Stimulated activated memory B cell treated with anti-CD40 and anti-IgM and Interleukin-4, amounts not matched to agents 10 μg/mL and 1 μg/mL and 100 μg/mL, for 72 hours (primary cell): ENCODE measurements around the gene PRR35.

Experiments
- ATAC-seq: fragments of 150-1000 bp; cut with Tn5 transposase; 2 replicates; pipeline ENCODE4 v1.10.0; 2021
- H3K27ac Mint-ChIP-seq: one replicate; pipeline ENCODE4 v1.8.0; 2022; ENCODE audit warnings: mild to moderate bottlenecking, mixed read lengths
- H3K27me3 Mint-ChIP-seq: one replicate; pipeline ENCODE4 v1.8.0; 2022; ENCODE audit warnings: mixed read lengths
- H3K36me3 Mint-ChIP-seq: one replicate; pipeline ENCODE4 v1.8.0; 2022; ENCODE audit warnings: mixed read lengths
- H3K4me1 Mint-ChIP-seq: one replicate; pipeline ENCODE4 v1.8.0; 2022; ENCODE audit warnings: mixed read lengths
- H3K4me3 Mint-ChIP-seq: one replicate; pipeline ENCODE4 v1.8.0; 2022; ENCODE audit warnings: mild to moderate bottlenecking, moderate library complexity, mixed read lengths
- H3K9me3 Mint-ChIP-seq: one replicate; pipeline ENCODE4 v1.8.0; 2022; ENCODE audit warnings: mixed read lengths

PRR35 gene

DNA sequence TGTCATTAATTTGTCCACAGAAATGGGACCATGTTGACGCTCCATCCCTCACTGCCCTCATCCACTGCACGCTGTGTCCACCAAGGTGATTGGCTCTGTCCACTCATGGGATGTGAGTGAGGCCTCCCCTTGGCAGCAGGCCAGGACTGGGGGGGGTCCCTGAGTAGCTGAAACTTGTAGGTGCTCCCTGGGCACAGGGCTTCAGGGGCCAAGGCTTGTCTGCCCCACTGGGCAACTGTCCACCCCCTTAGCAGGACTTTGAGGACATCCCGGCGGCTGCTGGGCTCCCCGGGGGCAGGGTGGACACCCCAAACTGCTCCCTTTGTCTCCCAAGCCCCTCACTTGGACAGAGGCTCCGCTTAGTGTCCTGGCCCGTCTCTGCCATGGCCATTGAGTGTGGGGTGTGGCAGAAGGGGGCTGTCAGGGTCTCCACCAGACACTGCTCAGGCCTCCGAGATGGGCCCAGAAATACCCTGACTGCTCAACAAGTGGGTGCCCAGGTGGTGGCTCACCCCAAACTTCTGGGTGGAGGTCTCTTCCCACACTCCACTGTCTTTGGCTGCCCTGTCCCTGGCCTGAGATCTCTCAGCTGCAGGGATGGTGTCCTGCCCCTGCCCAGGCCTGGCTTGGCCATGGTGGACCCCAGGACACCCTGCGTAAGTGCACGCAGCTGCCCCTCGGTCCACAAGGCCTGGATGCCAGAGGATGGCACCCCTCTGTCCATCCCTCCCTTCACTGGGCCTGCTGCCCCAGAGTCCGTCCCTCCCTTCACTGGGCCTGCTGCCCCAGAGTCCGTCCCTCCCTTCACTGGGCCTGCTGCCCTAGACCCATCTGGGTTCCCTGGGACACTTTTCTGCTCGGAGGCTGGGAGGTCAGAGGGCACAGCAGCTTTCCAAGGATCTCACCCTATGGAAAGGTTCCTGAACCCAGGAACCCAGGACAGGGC lies 26.7 kb downstream of the PRR35 start:
- Mint-ChIP-seq H3K4me3 (peak overlapping the region; percentile 90), H3K27me3 (peaks cover 11% of the 10 kb centered on the region), H3K4me1 (peaks cover 36% of the 10 kb centered on the region), H3K36me3 (no peaks in the 10 kb centered on the region), H3K27ac (no peak overlapping the region), H3K9me3 (no peaks in the 10 kb centered on the region)
- ATAC-seq = no peak

DNA sequence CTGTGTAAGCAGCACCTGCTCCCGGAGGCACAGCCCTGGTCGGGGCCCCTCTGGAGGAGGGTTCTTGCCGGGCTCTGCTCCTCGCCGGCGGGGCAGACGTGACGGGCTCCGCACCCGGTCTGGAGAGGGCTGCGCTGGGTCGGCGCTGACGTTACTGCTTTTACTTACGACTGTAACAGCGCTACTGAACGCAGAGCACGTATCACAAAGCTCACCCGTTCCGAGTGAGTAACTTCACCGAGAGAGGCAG lies 28.4 kb downstream of the PRR35 start:
- peaks cover 53% of the 10 kb centered on the region for H3K4me1 Mint-ChIP-seq
- peak; percentile 10 for ATAC-seq
- H3K9me3 Mint-ChIP-seq = no peaks in the 10 kb centered on the region
- H3K4me3 Mint-ChIP-seq = peak overlapping the region; percentile 90
- H3K27me3 Mint-ChIP-seq = peaks cover 11% of the 10 kb centered on the region
- peak overlapping the region; percentile 99 for H3K27ac Mint-ChIP-seq
- H3K36me3 Mint-ChIP-seq = no peaks in the 10 kb centered on the region

DNA sequence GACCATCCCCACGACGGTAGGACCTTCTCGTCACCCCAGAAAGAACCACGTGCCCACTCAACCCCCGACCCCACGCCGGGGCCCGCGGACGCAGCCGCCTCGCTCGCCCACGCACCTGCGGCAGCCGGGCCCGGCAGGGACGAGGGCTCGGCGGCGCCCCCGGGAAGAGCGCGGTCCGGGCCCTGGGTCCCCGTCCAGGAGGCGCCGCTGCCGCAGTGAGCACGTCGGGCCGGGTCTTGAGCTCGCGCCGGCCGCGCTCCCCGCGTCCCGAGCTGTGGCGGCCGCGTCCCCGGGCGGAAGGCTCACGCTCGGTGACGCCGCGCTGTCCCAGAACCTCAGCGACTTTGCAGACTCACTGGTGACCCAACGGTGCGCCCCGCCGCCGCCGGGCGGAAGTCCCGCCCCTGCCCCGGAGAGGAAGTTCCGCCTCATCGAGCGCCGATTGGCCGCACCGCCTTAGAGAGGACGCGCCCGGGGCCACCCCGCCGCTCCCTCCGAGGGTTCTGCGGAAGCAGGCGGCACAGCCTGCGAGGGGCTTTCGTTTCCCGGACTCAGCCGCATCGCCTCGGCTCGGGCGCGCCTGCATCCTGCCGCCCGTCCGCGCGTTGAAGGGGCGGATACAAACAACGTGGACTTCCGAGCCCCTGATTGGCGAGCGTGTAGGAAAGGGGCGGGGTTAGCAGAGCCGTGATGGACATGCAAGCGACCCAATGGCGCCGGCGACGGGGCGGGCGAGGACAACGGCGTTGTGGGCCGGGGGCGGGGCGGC lies 28.9 kb downstream of the PRR35 start:
- peaks cover 58% of the 10 kb centered on the region for H3K4me1 Mint-ChIP-seq
- H3K36me3 Mint-ChIP-seq = no peaks in the 10 kb centered on the region
- H3K27ac Mint-ChIP-seq = peak overlapping the region; percentile 99
- H3K9me3 Mint-ChIP-seq = no peaks in the 10 kb centered on the region
- peaks cover 11% of the 10 kb centered on the region for H3K27me3 Mint-ChIP-seq
- H3K4me3 Mint-ChIP-seq = peak overlapping the region; percentile 90
- ATAC-seq = peak; percentile 90

GRCh38 chr16:589658-590187 lies 29.5 kb downstream of the PRR35 start, which contains the start of gene RAB40C:
TSS of gene RAB40C (plus strand) at chr16:590066. CDS start at chr16:590292, 226 bp downstream.
- H3K4me3 Mint-ChIP-seq = peak within 1 kb of the TSS; percentile 90
- peaks cover 11% of the 10 kb centered on the region for H3K27me3 Mint-ChIP-seq
- H3K9me3 Mint-ChIP-seq = no peaks in the 10 kb centered on the region
- H3K36me3 Mint-ChIP-seq = no peaks in the 10 kb centered on the region
- peaks cover 65% of the 10 kb centered on the region for H3K4me1 Mint-ChIP-seq
- peak within 1 kb of the TSS; percentile 99 for H3K27ac Mint-ChIP-seq
- peak; percentile 94 for ATAC-seq

DNA sequence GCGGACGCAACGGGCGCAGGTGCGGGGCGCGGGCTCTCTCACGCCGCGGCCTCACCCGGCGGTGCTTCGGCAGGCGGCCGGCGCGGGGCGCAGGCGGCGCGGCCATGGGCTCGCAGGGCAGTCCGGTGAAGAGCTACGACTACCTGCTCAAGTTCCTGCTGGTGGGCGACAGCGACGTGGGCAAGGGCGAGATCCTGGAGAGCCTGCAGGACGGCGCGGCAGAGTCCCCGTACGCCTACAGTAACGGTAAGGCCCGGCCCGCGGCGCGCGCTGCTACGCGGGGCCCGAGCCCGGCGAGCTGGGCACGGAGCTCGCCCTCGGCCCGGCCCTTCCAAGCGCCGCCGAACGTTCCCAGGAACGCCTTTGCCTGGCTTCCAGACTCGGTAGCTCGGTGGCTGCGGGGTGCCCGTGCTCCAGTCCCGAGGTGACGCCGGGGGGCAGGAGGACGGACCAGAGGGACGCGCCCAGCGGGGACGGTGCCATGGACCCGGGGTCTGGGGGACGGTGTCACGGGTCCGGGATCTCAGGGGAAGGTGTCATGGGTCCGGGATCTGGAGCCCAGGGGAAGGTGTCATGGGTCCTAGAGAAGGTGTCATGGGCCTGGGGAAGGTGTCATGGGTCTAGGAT lies 30.1 kb downstream of the PRR35 start:
- Mint-ChIP-seq H3K4me1 (peaks cover 69% of the 10 kb centered on the region), H3K9me3 (no peaks in the 10 kb centered on the region), H3K27ac (peak overlapping the region; percentile 99), H3K27me3 (peaks cover 9% of the 10 kb centered on the region), H3K4me3 (peak overlapping the region; percentile 82), H3K36me3 (no peaks in the 10 kb centered on the region)
- no peak for ATAC-seq

DNA sequence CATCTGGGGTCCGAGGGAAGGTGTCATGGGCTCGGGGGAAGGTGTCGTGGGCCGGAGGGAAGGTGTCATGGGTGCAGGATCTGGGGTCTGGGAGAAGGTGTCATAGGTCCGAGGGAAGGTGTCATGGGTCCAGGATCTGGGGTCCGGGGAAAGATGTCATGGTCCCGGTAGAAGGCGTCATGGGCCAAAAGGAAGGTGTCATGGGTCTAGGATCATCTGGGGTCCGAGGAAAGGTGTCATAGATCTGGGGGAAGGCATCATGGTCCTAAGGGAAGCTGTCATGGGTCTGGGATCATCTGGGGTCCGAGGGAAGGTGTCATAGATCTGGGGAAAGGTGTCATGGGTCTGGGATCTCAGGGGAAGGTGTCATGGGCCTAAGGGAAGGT lies 30.6 kb downstream of the PRR35 start:
- ATAC-seq = no peak
- H3K4me1 Mint-ChIP-seq = peaks cover 67% of the 10 kb centered on the region

DNA sequence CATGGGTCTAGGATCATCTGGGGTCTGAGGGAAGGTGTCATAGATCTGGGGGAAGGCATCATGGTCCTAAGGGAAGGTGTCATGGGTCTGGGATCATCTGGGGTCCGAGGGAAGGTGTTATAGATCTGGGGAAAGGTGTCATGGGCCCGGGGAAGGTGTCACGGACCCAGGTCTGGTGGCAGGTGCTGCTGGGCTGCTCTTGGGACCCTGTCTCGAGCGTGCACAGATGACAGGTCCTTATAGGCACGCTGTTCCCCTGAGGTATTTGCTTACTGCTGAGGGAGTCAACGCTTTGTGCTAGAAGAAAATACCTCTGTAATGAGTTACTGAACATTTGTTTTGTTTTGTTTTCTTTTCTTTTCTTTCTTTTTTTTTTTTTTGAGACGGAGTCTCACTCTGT lies 31.0 kb downstream of the PRR35 start:
- peak overlapping the region; percentile 82 for H3K4me3 Mint-ChIP-seq
- H3K27me3 Mint-ChIP-seq = peaks cover under 1% of the 10 kb centered on the region
- H3K4me1 Mint-ChIP-seq = peaks cover 68% of the 10 kb centered on the region
- H3K36me3 Mint-ChIP-seq = peaks cover 5% of the 10 kb centered on the region
- ATAC-seq = no peak
- peak overlapping the region; percentile 48 for H3K27ac Mint-ChIP-seq
- no peaks in the 10 kb centered on the region for H3K9me3 Mint-ChIP-seq

More for the DNA sequence above, 30.6 kb downstream of the PRR35 start:
- H3K4me3 Mint-ChIP-seq = peak overlapping the region; percentile 82
- H3K9me3 Mint-ChIP-seq = no peaks in the 10 kb centered on the region
- H3K36me3 Mint-ChIP-seq = peaks cover 1% of the 10 kb centered on the region
- peak overlapping the region; percentile 48 for H3K27ac Mint-ChIP-seq
- peaks cover 4% of the 10 kb centered on the region for H3K27me3 Mint-ChIP-seq

DNA sequence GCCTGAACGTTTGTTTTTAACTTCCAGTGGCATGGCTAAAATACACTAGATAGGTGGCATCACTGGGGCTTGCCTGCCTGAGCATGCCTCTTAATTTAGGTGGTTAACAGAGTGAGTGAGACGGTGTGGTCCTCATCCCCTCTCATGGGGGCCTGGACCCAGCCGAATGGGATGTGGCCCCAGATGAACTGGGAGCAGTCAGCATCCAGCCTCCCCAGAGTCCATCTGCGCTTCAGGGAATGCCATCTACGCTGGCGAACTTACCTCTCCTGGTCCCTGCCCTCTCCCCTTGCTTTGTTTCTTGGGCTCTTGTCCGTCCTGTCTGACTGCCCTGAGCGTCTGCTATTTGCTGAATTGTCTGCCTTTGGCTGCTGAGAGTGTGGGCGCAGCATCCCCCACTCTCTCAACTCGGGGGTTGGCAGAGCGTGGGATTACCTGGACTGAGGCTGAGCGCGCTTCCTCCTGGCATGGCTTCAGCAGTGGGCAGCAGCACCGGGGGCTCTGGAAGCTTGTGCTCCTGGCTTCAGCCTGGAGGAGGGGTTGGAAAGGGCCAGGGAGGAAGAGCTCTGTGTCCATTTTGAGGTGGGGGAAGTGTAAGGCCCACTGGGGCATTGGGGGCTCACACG lies 31.8 kb downstream of the PRR35 start:
- ATAC-seq = no peak
- peak overlapping the region; percentile 82 for H3K4me3 Mint-ChIP-seq
- H3K4me1 Mint-ChIP-seq = peaks cover 67% of the 10 kb centered on the region
- no peak overlapping the region for H3K27ac Mint-ChIP-seq
- peaks cover 13% of the 10 kb centered on the region for H3K36me3 Mint-ChIP-seq
- no peaks in the 10 kb centered on the region for H3K9me3 Mint-ChIP-seq
- no peaks in the 10 kb centered on the region for H3K27me3 Mint-ChIP-seq

DNA sequence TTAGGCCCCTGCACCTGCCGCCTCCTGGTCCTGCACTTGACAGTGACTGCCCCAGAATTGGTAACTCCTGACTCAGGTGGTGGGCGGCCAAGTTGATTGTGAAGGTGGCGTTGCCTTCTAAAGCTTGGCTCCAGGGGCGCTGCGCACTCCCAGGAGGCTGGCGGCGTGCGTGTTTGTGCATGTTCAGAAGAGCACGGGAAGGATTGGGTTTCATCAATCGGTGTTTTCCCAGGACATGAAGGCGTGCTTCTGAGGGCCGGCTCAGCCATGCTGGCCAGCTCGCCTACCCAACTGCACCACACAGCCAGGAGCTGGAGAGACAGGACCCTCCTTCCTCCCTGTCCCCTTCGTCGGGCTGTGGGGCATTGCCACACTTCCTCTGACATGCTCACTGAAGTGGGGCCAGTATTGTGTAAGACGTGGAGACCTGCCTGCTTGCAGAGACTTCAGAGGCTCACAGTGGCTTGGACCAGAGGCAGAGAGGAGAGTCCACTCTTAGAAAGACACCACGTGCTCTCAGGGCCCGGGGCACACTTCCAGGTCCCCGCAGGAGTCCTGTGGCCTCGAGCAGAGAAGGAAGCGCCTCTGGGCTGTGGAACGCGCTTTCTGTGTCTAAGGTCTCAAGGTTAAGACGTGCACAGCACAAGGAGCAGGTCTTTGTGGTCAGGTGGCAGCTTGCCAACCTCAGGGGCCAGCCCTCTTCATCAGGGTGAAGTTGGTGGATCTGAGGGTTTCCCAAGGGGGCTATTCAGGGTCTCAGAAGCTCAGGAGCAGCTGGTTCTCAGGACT lies 32.5 kb downstream of the PRR35 start:
- Mint-ChIP-seq H3K9me3 (no peaks in the 10 kb centered on the region), H3K36me3 (peaks cover 14% of the 10 kb centered on the region), H3K27ac (peak overlapping the region; percentile 76), H3K4me3 (no peak overlapping the region), H3K4me1 (peaks cover 62% of the 10 kb centered on the region), H3K27me3 (no peaks in the 10 kb centered on the region)
- no peak for ATAC-seq

DNA sequence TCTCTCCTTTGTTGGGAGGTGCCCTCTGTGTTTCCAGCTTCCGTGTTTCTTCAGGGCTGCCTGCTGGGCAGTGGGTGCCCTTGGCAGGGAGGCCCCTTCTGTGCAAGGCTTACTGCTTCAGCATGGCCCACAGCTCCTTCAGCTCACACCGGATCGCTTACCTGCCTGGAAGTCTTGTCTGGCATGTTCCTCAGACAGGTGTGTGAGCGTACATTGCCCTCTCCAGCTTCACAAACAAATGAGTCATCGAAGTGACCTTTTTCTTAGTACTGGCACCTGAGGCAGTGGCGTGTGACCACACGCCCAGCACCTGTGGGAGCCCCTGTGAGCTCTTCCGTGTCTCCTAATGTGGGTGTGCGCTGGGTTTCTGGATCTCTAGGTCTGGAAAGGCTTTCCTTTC lies 33.2 kb downstream of the PRR35 start:
- Mint-ChIP-seq H3K36me3 (peaks cover 14% of the 10 kb centered on the region), H3K27me3 (no peaks in the 10 kb centered on the region), H3K27ac (peak overlapping the region; percentile 76), H3K4me3 (peak overlapping the region; percentile 45), H3K9me3 (no peaks in the 10 kb centered on the region), H3K4me1 (peaks cover 58% of the 10 kb centered on the region)
- ATAC-seq = no peak

GRCh38 chr16:593807-594206 lies 33.6 kb downstream of the PRR35 start:
- ATAC-seq = no peak
- Mint-ChIP-seq H3K4me3 (peak overlapping the region; percentile 45), H3K4me1 (peaks cover 55% of the 10 kb centered on the region), H3K27ac (peak overlapping the region; percentile 76), H3K9me3 (no peaks in the 10 kb centered on the region), H3K36me3 (peaks cover 14% of the 10 kb centered on the region), H3K27me3 (no peaks in the 10 kb centered on the region)

GRCh38 chr16:595094-595528 lies 34.9 kb downstream of the PRR35 start:
- no peak for ATAC-seq
- peaks cover 14% of the 10 kb centered on the region for H3K36me3 Mint-ChIP-seq
- no peaks in the 10 kb centered on the region for H3K9me3 Mint-ChIP-seq
- no peak overlapping the region for H3K27ac Mint-ChIP-seq
- peaks cover 55% of the 10 kb centered on the region for H3K4me1 Mint-ChIP-seq
- H3K27me3 Mint-ChIP-seq = no peaks in the 10 kb centered on the region
- no peak overlapping the region for H3K4me3 Mint-ChIP-seq

- Mint-ChIP-seq H3K4me1 (peaks cover 47% of the 10 kb centered on the region), H3K27me3 (no peaks in the 10 kb centered on the region), H3K9me3 (no peaks in the 10 kb centered on the region), H3K4me3 (no peak overlapping the region), H3K36me3 (peaks cover 14% of the 10 kb centered on the region), H3K27ac (peak overlapping the region; percentile 1)
- ATAC-seq = no peak
These were observed 35.9 kb downstream of the PRR35 start for GRCh38 chr16:595942-596735.

DNA sequence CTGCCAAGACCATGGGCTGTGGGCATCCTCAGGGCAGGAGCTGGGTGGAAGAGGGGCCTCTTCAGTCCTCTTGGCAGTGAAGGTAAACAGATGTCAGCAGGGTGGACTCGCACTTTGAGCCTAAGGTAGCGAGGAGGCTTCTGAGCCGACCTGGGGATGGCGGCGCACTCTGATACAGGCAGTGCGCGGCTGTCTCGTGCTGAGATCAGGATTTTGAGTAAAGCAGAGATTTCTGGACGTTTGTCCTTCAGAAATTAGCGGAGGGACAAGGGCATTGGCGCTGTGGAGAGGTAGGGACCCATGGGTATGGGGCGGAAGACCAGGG lies 36.5 kb downstream of the PRR35 start:
- H3K27me3 Mint-ChIP-seq = no peaks in the 10 kb centered on the region
- no peak overlapping the region for H3K4me3 Mint-ChIP-seq
- peaks cover 42% of the 10 kb centered on the region for H3K4me1 Mint-ChIP-seq
- peaks cover 14% of the 10 kb centered on the region for H3K36me3 Mint-ChIP-seq
- H3K27ac Mint-ChIP-seq = peak overlapping the region; percentile 1
- no peak for ATAC-seq
- no peaks in the 10 kb centered on the region for H3K9me3 Mint-ChIP-seq
